Raji (cell line): ENCODE results near the gene KDM3A.
A peak's percentile ranks its signal among the peaks of the same experiment; 100 is the strongest.

Experiments used
- POLR2A ChIP-seq: IDR thresholded peaks from 2 replicates; pipeline ENCODE4 v1.6.1; 2011; ENCODE audit warnings: low read depth, low read length, control low read depth; ENCODE audit not compliant: insufficient read depth

The KDM3A gene

DNA sequence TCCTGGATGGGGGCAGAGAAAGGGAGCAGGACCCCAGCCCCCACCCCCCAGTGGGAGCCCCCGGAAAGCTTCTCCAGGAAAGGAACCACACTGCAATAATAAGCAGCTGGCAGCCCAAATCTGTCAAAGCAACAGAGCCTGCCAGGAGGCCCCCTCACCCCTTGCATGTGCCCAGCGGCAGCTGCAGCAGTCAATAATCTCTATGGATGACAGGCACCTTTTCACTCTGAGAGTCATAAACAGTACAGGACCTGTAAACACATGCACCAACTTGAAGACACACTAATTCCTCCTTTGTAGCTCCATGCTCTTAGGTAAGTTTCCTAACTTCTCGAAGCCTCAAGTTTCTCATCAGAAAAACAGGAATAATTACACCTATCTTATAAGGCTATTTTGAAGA is 26.2 kb upstream of the KDM3A start:
- TF ChIP-seq POLR2A = no peak

GRCh38 chr2:86416146-86416545 is 25.0 kb upstream of the KDM3A start:
- no peak for TF ChIP-seq POLR2A

- TF ChIP-seq POLR2A = no peak
These were observed 23.2 kb upstream of the KDM3A start for GRCh38 chr2:86417961-86418360.

DNA sequence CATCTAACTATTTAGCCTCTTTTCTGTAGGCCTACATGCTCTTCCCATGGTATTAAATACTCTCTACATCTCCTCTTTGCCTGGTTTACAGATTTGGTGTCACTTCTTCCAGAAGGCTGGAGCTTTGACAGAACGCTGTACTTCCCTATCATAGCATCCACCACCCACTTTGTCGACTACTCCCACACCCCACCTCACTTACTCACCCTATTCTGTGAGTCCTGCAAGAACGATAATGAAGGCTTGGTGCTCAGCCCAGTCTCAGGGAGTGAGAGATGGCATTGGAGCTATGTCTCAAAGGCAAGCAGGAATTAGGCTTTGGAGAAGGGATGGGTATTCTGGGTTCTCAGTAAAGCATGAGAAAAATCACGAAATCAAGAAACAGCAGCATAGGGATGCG is 20.3 kb upstream of the KDM3A start:
- TF ChIP-seq POLR2A = no peak

GRCh38 chr2:86426271-86426670 is 14.9 kb upstream of the KDM3A start:
- TF ChIP-seq POLR2A = no peak

DNA sequence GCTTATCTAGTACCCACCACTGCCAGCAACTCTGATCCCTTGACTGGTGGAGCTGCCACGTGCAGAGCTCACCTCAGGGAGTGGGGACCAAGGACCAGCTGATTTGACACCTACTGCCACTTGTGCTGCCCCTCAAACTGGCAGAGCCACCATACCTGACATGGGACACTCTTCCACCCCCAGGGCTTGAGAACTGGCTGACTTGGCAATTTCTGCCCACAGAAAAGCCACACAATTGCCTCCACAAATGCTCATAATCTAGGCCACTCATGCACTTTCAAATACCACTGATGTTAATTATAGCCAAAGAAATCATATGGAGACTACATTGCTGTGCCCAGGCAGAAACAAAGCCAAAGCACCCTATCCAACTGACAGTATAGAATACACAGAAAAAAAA is 11.8 kb upstream of the KDM3A start:
- no peak for TF ChIP-seq POLR2A

DNA sequence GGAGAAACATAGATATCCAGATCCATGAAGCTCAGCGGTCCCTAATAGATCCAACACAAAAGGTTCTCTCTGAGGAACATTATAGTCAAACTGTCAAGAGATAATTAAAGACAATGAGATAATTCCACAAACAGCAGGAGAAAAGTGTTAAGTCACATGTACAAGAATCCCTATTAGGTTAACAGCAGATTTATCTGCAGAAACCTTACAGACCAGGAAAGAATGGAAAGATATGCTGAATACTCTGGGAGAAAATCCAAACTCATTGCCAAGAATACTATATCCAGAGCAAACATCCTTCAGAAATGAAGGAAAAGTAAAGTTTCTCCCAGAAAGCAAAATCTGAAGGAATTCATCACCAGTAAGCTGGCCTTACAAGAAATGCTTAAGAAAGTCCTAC is 10.8 kb upstream of the KDM3A start:
- TF ChIP-seq POLR2A = no peak

DNA sequence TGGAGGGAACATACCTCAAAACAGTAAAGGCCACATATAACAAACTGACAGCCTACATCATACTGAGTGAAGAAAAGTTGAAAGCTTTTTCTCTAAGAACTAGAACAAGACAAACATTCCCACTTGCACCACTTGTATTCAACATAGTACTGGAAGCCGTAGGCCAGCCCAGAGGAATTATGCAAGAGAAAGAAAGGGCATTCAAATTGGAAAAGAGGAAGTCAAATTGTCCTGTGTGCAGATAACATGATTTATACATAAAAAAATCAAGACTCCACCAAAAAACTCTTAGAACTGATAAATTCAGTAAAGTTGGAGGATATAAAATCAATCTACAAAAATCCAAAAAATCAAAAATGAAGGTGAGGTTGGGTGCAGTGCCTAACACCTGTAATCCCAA is 8.0 kb upstream of the KDM3A start:
- TF ChIP-seq POLR2A = no peak

GRCh38 chr2:86434290-86434689 is 6.9 kb upstream of the KDM3A start:
- no peak for TF ChIP-seq POLR2A

GRCh38 chr2:86435531-86435930 is 5.6 kb upstream of the KDM3A start:
- no peak for TF ChIP-seq POLR2A

GRCh38 chr2:86436328-86436727 is 4.8 kb upstream of the KDM3A start:
- no peak for TF ChIP-seq POLR2A

GRCh38 chr2:86439879-86440630 is 1.1 kb upstream of the KDM3A start:
- TF ChIP-seq POLR2A = no peak

GRCh38 chr2:86441392-86441881 is 266 bp downstream of the KDM3A start:
- peak; percentile 85; the same call in 1 of the 2 replicates for TF ChIP-seq POLR2A

DNA sequence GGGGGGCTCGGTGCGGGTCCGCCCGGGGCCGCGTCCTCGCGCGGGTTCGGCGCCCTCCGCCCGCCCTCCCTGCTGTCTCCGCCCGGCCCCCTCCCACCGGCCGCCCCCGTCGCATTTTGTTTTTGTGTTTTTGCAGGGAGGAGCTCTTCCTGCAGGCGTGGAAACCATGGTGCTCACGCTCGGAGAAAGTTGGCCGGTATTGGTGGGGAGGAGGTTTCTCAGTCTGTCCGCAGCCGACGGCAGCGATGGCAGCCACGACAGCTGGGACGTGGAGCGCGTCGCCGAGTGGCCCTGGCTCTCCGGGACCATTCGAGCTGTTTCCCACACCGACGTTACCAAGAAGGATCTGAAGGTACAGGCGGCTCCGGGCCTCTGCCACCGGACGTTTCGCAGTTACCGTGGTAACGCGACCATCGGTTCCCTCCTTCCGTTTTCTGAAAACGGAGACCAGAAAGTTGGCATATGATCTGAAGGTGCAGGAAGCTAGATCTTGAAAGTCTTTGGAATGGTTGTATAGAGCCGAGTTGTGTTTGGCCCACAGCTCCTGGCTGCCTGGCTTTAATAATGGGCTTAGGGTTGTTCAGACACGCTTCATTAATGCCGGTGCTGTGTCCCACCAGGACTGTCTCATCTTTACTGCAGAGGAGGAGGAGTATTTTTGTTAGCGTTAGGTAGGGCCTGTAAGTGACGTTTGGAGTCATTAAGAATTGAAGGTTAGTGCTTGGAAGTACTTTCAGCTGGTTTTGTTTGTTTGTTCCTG is 891 bp downstream of the KDM3A start:
- TF ChIP-seq POLR2A = peak; percentile 46; the same call in 1 of the 2 replicates

GRCh38 chr2:86442642-86443005 is 1.5 kb downstream of the KDM3A start:
- TF ChIP-seq POLR2A = no peak

- TF ChIP-seq POLR2A = no peak
These were observed 2.6 kb downstream of the KDM3A start for GRCh38 chr2:86443631-86444350.
